Mesenchymal stem cell (in vitro differentiated cells and primary cell): ENCODE data around the gene RAB23.

ENCODE experiments used
- DNase-seq: peaks from one replicate; pipeline ENCODE4 v3.0.0-alpha.2; 2013
- H2AFZ ChIP-seq: one replicate; pipeline ENCODE4 v1.6.1; 2013; ENCODE audit warnings: low read depth, mild to moderate bottlenecking, control low read depth, inconsistent platforms, low read length, moderate library complexity
- H2AK5ac ChIP-seq: 2 replicates; pipeline ENCODE4 v1.6.1; 2013; ENCODE audit warnings: low read length, moderate library complexity, mild to moderate bottlenecking, inconsistent platforms; ENCODE audit not compliant: severe bottlenecking
- H2BK120ac ChIP-seq: one replicate; pipeline ENCODE4 v1.6.1; 2013; ENCODE audit warnings: low read depth, mild to moderate bottlenecking, inconsistent platforms, low read length, moderate library complexity
- H2BK12ac ChIP-seq, 2 experiments: one replicate each; pipeline ENCODE4 v1.6.1; 2013; ENCODE audit warnings: inconsistent platforms in 2 of 2, low read length in 2 of 2, mild to moderate bottlenecking in 2 of 2, moderate library complexity in 2 of 2, control low read depth in 1 of 2
- H2BK15ac ChIP-seq: one replicate; pipeline ENCODE4 v1.6.1; 2013; ENCODE audit warnings: mild to moderate bottlenecking, low read depth, inconsistent platforms; ENCODE audit not compliant: poor library complexity, severe bottlenecking
- H2BK5ac ChIP-seq: 2 replicates; pipeline ENCODE4 v1.6.1; 2013; ENCODE audit warnings: low read depth, mild to moderate bottlenecking, low read length, control low read depth, inconsistent platforms; ENCODE audit not compliant: poor library complexity, severe bottlenecking
- H3K14ac ChIP-seq, 2 experiments: one replicate each; pipeline ENCODE4 v1.6.1; 2013; ENCODE audit warnings: inconsistent platforms in 2 of 2, low read length in 2 of 2, control low read depth in 1 of 2, mild to moderate bottlenecking in 1 of 2, moderate library complexity in 1 of 2
- H3K18ac ChIP-seq, 2 experiments: one replicate each; pipeline ENCODE4 v1.6.1; 2013; ENCODE audit warnings: inconsistent platforms in 2 of 2, low read length in 2 of 2, control low read depth in 1 of 2, low read depth in 1 of 2, mild to moderate bottlenecking in 1 of 2
- H3K23ac ChIP-seq, 2 experiments: one replicate each; pipeline ENCODE4 v1.6.1; 2013; ENCODE audit warnings: inconsistent platforms in 2 of 2, low read length in 2 of 2, mild to moderate bottlenecking in 2 of 2, moderate library complexity in 2 of 2, control low read depth in 1 of 2
- H3K27ac ChIP-seq: 2 replicates; pipeline ENCODE4 v1.5.1; 2013; ENCODE audit warnings: mild to moderate bottlenecking, moderate library complexity, low read length, control low read depth, inconsistent platforms; ENCODE audit not compliant: poor library complexity, severe bottlenecking
- H3K27me3 ChIP-seq, 2 experiments: 2 replicates each; pipeline versions ENCODE4 v1.6.1 to v1.7.0; 2013; ENCODE audit warnings: low read length in 2 of 2, mild to moderate bottlenecking in 2 of 2, moderate library complexity in 2 of 2, control low read depth in 1 of 2, inconsistent platforms in 1 of 2; ENCODE audit not compliant: control insufficient read depth in 1 of 2, insufficient read depth in 1 of 2
- H3K36me3 ChIP-seq, 2 experiments: 2 replicates each; pipeline versions ENCODE4 v1.6.1 to v1.7.0; 2013; ENCODE audit warnings: low read length in 2 of 2, control low read depth in 1 of 2, inconsistent platforms in 1 of 2, low read depth in 1 of 2, mild to moderate bottlenecking in 1 of 2; ENCODE audit not compliant: insufficient read depth in 2 of 2, control insufficient read depth in 1 of 2
- H3K4ac ChIP-seq, 2 experiments: one replicate each; pipeline ENCODE4 v1.6.1; 2013; ENCODE audit warnings: inconsistent platforms in 2 of 2, low read length in 2 of 2, mild to moderate bottlenecking in 2 of 2, moderate library complexity in 2 of 2, control low read depth in 1 of 2, low read depth in 1 of 2
- H3K4me1 ChIP-seq: 2 replicates; pipeline ENCODE4 v1.6.1; 2013; ENCODE audit warnings: low read depth, low read length, control low read depth; ENCODE audit not compliant: control insufficient read depth, insufficient read depth
- H3K4me2 ChIP-seq: 2 replicates; pipeline ENCODE4 v1.6.1; 2013; ENCODE audit warnings: low read length, mild to moderate bottlenecking, inconsistent platforms; ENCODE audit not compliant: poor library complexity, severe bottlenecking
- H3K4me3 ChIP-seq, 2 experiments: 2 replicates each; pipeline versions ENCODE4 v1.5.1 to v1.7.0; 2013; ENCODE audit warnings: low read length in 2 of 2, mild to moderate bottlenecking in 2 of 2, control low read depth in 1 of 2, low read depth in 1 of 2; ENCODE audit not compliant: insufficient read depth in 1 of 2
- H3K79me1 ChIP-seq: replicated peaks from 2 replicates; pipeline ENCODE4 v1.6.1; 2013; ENCODE audit warnings: mild to moderate bottlenecking, control low read depth, low read length, inconsistent platforms; ENCODE audit not compliant: poor library complexity, severe bottlenecking
- H3K9ac ChIP-seq: 2 replicates; pipeline ENCODE4 v1.7.0; 2013; ENCODE audit warnings: mild to moderate bottlenecking, low read length, moderate library complexity
- H3K9me3 ChIP-seq: 2 replicates; pipeline ENCODE4 v1.7.0; 2013; ENCODE audit warnings: mild to moderate bottlenecking, low read length; ENCODE audit not compliant: control insufficient read depth
- H4K8ac ChIP-seq: one replicate; pipeline ENCODE4 v1.6.1; 2013; ENCODE audit warnings: inconsistent platforms, mild to moderate bottlenecking, low read length, moderate library complexity
- H4K91ac ChIP-seq: one replicate; pipeline ENCODE4 v1.6.1; 2013; ENCODE audit warnings: mild to moderate bottlenecking, low read length, inconsistent platforms
- WGBS: methylation state at CpG from one replicate; pipeline ENCODE4 v1.1.7; 2013; ENCODE audit warnings: mixed read lengths; 5-methylcytosine and 5-hydroxymethylcytosine counted together

The RAB23 gene

DNA sequence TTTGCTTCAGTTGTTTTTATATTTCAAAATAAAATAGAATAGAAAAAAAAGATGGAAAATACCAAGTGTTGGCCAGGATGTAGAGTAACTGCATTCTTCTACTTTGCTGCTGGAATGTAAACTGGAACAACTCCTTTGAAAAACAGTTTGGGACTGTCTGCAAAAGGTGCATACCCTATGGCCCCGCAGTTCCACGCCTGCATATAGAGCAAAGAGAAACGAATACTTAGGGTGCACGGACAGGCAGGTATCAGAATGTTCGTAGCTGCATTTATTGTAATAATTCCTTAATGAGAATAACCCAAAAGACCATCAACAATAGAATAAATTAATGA lies 603 bp upstream of the RAB23 start:
- 14% methylated on average over 2 of the region's 5 CpGs for WGBS
- H2BK12ac ChIP-seq: no peak overlapping the region
- H2BK5ac ChIP-seq: no peak overlapping the region
- no peaks in the 10 kb centered on the region for H3K27me3 ChIP-seq
- no peak overlapping the region for H4K8ac ChIP-seq
- H2BK15ac ChIP-seq: no peak overlapping the region
- peak overlapping the region; percentile 97 for H3K27ac ChIP-seq
- peaks cover 2% of the 10 kb centered on the region for H3K79me1 ChIP-seq
- DNase-seq: no peak
- H3K4me1 ChIP-seq: no peaks in the 10 kb centered on the region
- H3K23ac ChIP-seq: no peak overlapping the region
- peak overlapping the region in 1 of 2 experiments; percentile 94 for H3K4me3 ChIP-seq
- H3K18ac ChIP-seq: no peak overlapping the region
- H3K9me3 ChIP-seq: no peaks in the 10 kb centered on the region
- no peak overlapping the region for H3K14ac ChIP-seq
- no peak overlapping the region for H2AK5ac ChIP-seq
- no peak overlapping the region for H4K91ac ChIP-seq
- H3K36me3 ChIP-seq: peaks cover 0 to 4% of the 10 kb centered on the region in 2 experiments
- H3K9ac ChIP-seq: peak overlapping the region; percentile 98
- H3K4ac ChIP-seq: no peak overlapping the region
- H2BK120ac ChIP-seq: no peak overlapping the region
- H2AFZ ChIP-seq: no peak overlapping the region
- H3K4me2 ChIP-seq: peak overlapping the region; percentile 75

DNA sequence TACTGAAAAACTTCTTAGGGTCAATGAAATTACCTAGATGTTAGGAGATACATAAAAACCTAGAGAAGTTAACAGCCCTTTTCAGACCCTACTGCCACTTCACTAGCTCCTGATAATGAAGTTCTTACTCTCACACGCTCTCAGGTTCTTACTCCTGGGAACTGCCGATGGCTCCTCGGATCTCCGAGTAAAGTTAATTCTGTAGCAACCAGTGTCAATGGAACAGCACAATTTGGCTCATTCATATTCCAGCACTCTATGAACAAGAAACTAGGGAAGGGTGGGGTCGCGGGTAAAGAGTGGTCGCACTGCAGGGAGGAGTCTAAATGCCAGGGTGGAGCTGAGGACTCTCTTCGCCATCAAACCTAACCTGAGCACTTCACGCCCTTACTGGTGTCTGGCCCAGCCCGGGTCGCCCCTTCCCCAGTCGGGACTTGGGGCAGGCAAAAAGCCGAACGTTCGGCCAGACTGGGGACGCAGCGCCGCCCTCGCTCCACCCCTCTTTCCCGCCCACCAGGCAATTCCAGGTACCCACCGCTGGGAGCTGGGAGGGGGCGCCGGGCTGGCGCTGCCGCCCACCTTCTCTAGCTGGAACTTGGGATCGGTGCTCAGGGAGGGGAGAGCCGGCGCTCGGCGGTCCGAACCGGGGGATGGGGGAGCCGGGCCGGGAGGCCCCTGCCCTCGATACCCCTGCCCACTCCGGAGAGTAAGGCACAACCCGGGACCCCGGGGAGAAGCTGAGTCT lies 744 bp downstream of the RAB23 start:
- H2BK15ac ChIP-seq: peak overlapping the region; percentile 26
- no peaks in the 10 kb centered on the region for H3K27me3 ChIP-seq
- peak overlapping the region; percentile 48 for H2AFZ ChIP-seq
- peak; percentile 68 for DNase-seq
- H2BK120ac ChIP-seq: peak overlapping the region; percentile 77
- peaks cover 4% of the 10 kb centered on the region for H3K79me1 ChIP-seq
- peak overlapping the region; percentile 76 for H4K91ac ChIP-seq
- H3K4me1 ChIP-seq: peaks cover 3% of the 10 kb centered on the region
- H3K23ac ChIP-seq: peak overlapping the region in 1 of 2 experiments; percentile 83
- H3K27ac ChIP-seq: peak overlapping the region; percentile 61
- peak overlapping the region; percentile 94 to 95 for H3K4me3 ChIP-seq
- peak overlapping the region; percentile 64 for H3K4me2 ChIP-seq
- peak overlapping the region in 1 of 2 experiments; percentile 19 for H2BK12ac ChIP-seq
- 0% methylated on average over 37 of the region's 38 CpGs for WGBS
- no peaks in the 10 kb centered on the region for H3K9me3 ChIP-seq
- peak overlapping the region; percentile 98 for H3K9ac ChIP-seq
- H3K14ac ChIP-seq: peak overlapping the region in 1 of 2 experiments; percentile 6
- H3K36me3 ChIP-seq: peaks cover 0 to 4% of the 10 kb centered on the region in 2 experiments
- peak overlapping the region; percentile 89 to 96 for H3K18ac ChIP-seq
- H2AK5ac ChIP-seq: no peak overlapping the region
- H3K4ac ChIP-seq: peak overlapping the region in 1 of 2 experiments; percentile 85
- H4K8ac ChIP-seq: peak overlapping the region; percentile 56
- H2BK5ac ChIP-seq: no peak overlapping the region

DNA sequence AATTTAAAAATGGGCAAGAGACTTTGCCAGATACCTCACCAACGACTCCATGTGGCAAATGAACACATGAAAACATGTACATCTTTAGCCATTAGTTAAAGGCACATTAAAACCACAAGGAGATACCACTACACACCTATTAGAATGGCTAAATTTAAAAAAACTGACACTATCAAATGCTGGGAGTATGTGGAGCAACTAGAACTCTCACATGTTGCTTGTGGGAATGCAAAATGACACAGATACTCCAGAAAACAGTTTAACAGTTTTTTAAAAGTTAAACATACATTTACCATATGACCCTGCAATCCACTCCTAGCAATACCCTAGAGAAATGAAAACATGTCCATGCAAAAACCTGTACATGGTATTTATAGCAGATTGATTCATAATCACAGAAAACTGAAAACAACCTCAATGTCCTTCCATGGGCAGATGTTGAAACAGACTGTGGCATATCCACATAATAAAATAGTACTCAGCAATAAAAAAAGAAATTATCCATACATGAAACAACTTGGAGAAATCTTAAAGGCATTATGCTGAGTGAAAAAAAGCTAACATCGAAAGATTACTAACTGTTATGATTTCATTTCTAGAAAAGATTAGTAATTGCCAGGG lies 1.9 kb downstream of the RAB23 start:
- H3K4me1 ChIP-seq: peaks cover 3% of the 10 kb centered on the region
- H3K4me3 ChIP-seq: peak overlapping the region in 1 of 2 experiments; percentile 94
- H3K9ac ChIP-seq: peak overlapping the region; percentile 98
- no peak overlapping the region for H3K27ac ChIP-seq
- no peak overlapping the region for H2AFZ ChIP-seq
- no peak overlapping the region for H3K18ac ChIP-seq
- no peaks in the 10 kb centered on the region for H3K27me3 ChIP-seq
- H3K4me2 ChIP-seq: no peak overlapping the region
- no peak overlapping the region for H2BK120ac ChIP-seq
- H3K23ac ChIP-seq: no peak overlapping the region
- DNase-seq: no peak
- H2BK12ac ChIP-seq: no peak overlapping the region
- peaks cover 5% of the 10 kb centered on the region for H3K79me1 ChIP-seq
- no peak overlapping the region for H2BK15ac ChIP-seq
- no peaks in the 10 kb centered on the region for H3K9me3 ChIP-seq
- H2BK5ac ChIP-seq: no peak overlapping the region
- no peak overlapping the region for H4K91ac ChIP-seq
- no peak overlapping the region for H2AK5ac ChIP-seq
- H3K36me3 ChIP-seq: peaks cover 0 to 4% of the 10 kb centered on the region in 2 experiments
- no peak overlapping the region for H4K8ac ChIP-seq
- no peak overlapping the region for H3K4ac ChIP-seq
- WGBS: 100% methylated on average over 2 of the region's 2 CpGs
- H3K14ac ChIP-seq: no peak overlapping the region

DNA sequence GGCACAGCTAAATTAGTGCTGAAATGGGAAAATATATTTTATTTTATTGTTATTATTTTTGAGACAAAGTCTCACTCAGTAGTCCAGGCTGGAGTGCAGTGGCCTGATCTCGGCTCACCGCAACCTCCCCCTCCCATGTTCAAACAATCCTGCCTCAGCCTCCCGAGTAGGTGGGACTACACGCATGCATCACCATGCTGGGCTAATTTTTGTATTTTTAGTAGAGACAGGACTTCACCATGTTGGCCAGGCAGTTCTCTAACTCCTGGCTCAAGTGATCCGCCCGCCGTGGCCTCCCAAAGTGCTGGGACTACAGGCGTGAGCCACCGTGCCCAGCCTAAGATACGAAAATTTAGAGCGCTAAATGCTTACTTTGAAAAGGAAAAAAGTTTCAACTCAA lies 4.8 kb downstream of the RAB23 start:
- Histone ChIP-seq H2AK5ac (no peak overlapping the region), H3K27ac (no peak overlapping the region), H3K79me1 (peaks cover 10% of the 10 kb centered on the region), H4K91ac (no peak overlapping the region), H2BK5ac (no peak overlapping the region), H3K36me3 (peaks cover 4% of the 10 kb centered on the region in 2 experiments), H2BK15ac (no peak overlapping the region), H3K9ac (no peak overlapping the region), H3K4ac (no peak overlapping the region), H3K4me1 (peaks cover 5% of the 10 kb centered on the region), H2BK12ac (no peak overlapping the region), H2BK120ac (no peak overlapping the region), H3K4me2 (no peak overlapping the region), H3K23ac (no peak overlapping the region), H3K18ac (no peak overlapping the region), H3K14ac (no peak overlapping the region), H3K4me3 (no peak overlapping the region), H3K9me3 (no peaks in the 10 kb centered on the region), H3K27me3 (no peaks in the 10 kb centered on the region), H4K8ac (no peak overlapping the region), H2AFZ (no peak overlapping the region)
- 96% methylated on average over 10 of the region's 11 CpGs for WGBS
- no peak for DNase-seq
